ENCODE results near the gene ACACA.

GRCh38 chr17:37399265-37399803 is 7.3 kb downstream of the ACACA start:
- no peak for TF ChIP-seq POLR2A (IDR thresholded peaks at IDR 0.05; ENCODE audit: low read length)
- TF ChIP-seq GATA1 (IDR thresholded peaks at IDR 0.05; ENCODE audit: low read depth, low read length) = no peak
